HUES48 (cell line): ENCODE measurements around the gene PCGF3.
"Not testable (repeated sequence)": the region's sequence is repeated elsewhere in the genome, so short reads cannot be mapped to it uniquely, and the experiment has no call there.

Experiments
- H3K27ac ChIP-seq: one replicate; pipeline ENCODE4 v1.7.0; 2013; ENCODE audit warnings: low read depth, low read length, inconsistent platforms
- H3K27me3 ChIP-seq: 2 replicates; pipeline ENCODE4 v1.6.1; 2013; ENCODE audit warnings: mild to moderate bottlenecking, low read length; ENCODE audit not compliant: control insufficient read depth, insufficient read depth
- H3K36me3 ChIP-seq: 2 replicates; pipeline ENCODE4 v1.6.1; 2013; ENCODE audit warnings: low read length; ENCODE audit not compliant: control insufficient read depth, insufficient read depth
- H3K4me1 ChIP-seq: 2 replicates; pipeline ENCODE4 v1.6.1; 2013; ENCODE audit warnings: mild to moderate bottlenecking, low read length; ENCODE audit not compliant: control insufficient read depth, insufficient read depth
- H3K4me3 ChIP-seq: 2 replicates; pipeline ENCODE4 v1.5.1; 2013; ENCODE audit warnings: mild to moderate bottlenecking, low read depth, low read length
- H3K9ac ChIP-seq: 2 replicates; pipeline ENCODE4 v1.6.1; 2013; ENCODE audit warnings: mild to moderate bottlenecking, low read depth, low read length, moderate library complexity
- H3K9me3 ChIP-seq: 2 replicates; pipeline ENCODE4 v1.6.1; 2013; ENCODE audit warnings: low read length; ENCODE audit not compliant: control insufficient read depth, insufficient read depth

Gene PCGF3

DNA sequence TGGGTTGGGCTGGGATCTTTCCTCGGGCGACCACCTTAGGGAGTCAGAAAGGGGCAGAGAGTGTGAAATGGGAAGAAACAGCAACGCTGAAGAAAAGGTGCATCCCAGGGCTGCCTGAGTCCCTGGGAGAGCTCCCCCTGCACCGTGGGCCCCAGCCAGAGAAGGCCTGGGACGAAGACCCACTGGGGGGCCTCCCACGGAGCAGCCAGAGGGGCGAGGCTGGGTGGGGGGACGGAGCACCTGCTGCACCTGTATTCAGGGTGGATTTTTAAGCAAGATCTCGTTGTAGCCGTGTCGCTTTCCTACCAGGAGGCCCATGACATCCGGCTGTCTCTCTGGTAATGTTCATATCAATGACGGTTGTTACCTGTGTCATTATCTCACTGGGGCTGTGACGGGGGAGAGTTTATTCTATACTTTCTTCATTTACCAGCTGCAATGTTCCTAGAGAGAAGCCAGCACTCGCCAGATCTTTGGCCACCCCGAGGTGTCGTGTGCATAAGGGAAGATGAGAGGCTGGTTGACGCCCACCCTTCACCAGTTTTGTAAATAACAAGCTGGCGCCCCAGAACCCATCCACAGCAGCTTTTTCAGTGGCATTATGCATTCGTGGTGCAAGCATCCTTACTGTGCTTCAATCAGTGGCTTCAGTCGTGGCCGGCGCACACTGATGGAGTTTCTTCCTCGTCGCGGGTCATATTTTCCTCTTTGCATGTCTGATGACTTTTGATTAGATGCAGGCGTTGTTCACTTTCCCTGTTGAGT lies 5.6 kb upstream of the PCGF3 start:
- H3K4me1 ChIP-seq = no peaks in the 10 kb centered on the region

DNA sequence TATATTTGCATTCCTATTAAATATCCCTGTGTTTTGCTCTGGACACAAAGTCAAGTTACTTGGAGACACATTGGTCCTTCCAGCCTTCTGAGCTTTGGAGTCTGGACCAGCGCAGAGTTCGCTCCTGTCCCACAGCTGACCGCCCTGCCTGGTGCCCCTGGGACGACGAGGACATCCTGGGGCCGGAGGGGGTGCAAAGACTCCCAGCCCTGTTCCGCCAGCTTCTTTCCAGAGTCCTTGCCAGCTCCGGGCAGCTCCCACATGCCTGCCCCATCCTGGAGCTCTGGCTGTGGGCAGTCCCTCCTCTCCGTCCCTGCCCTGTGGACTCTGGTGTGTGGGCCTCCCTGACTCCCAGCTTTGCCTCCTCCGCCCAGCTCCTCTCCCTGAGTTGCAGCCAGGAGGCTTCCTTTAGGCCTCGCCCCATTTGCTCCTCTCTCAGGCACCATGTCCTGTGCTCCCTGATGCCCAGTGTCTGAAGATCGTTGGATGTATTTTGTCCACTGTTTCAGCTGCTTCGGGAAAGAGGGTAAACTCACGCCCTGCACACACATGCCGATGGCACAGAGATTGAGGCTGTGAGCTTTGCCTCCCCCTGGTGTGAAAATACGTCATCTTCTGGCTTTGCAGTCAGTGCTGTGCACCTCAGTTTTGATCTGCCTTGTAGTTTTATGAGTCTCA lies 4.9 kb upstream of the PCGF3 start:
- no peaks in the 10 kb centered on the region for H3K9me3 ChIP-seq

More for the DNA sequence above, 5.6 kb upstream of the PCGF3 start:
- H3K4me3 ChIP-seq = no peak overlapping the region
- peaks cover 4% of the 10 kb centered on the region for H3K27me3 ChIP-seq
- H3K9ac ChIP-seq = no peak overlapping the region
- H3K36me3 ChIP-seq = no peaks in the 10 kb centered on the region
- H3K9me3 ChIP-seq = no peaks in the 10 kb centered on the region
- H3K27ac ChIP-seq = no peak overlapping the region

DNA sequence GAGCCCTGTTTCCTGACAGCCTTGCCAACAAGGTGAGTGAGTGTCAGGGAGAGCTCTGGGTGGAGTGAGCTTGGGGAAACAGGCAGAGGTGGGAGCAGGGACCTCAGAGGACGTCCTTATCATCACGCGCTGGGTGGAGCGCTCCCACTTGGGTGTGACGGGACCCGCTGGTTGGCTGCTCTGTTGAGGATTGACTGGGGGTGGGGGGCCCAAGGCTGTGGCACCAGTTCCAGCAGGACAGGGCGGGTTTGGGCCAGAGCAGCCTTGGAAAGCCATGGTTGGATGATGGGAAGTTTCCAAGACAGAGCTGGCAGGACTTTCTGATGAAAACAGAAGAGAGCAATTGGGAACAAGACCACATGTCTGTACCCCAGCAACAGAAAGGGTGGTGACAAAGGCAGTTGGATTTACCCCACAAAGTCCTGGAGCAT lies 3.0 kb upstream of the PCGF3 start:
- Histone ChIP-seq H3K27ac (no peak overlapping the region), H3K9me3 (no peaks in the 10 kb centered on the region), H3K4me1 (peaks cover 5% of the 10 kb centered on the region; the same call in 1 of the 2 replicates), H3K27me3 (peaks cover 5% of the 10 kb centered on the region), H3K36me3 (no peaks in the 10 kb centered on the region), H3K9ac (no peak overlapping the region), H3K4me3 (no peak overlapping the region)

More for the DNA sequence above, 4.9 kb upstream of the PCGF3 start:
- H3K36me3 ChIP-seq = no peaks in the 10 kb centered on the region
- H3K27me3 ChIP-seq = peaks cover 5% of the 10 kb centered on the region
- no peak overlapping the region for H3K4me3 ChIP-seq
- H3K27ac ChIP-seq = no peak overlapping the region
- H3K4me1 ChIP-seq = no peaks in the 10 kb centered on the region
- H3K9ac ChIP-seq = no peak overlapping the region

GRCh38 chr4:703336-704197 lies 2.1 kb upstream of the PCGF3 start:
- H3K27me3 ChIP-seq = peaks cover 5% of the 10 kb centered on the region
- H3K27ac ChIP-seq = no peak overlapping the region
- H3K9ac ChIP-seq = no peak overlapping the region
- peaks cover 5% of the 10 kb centered on the region; the same call in 1 of the 2 replicates for H3K4me1 ChIP-seq
- H3K36me3 ChIP-seq = no peaks in the 10 kb centered on the region
- no peaks in the 10 kb centered on the region for H3K9me3 ChIP-seq
- no peak overlapping the region for H3K4me3 ChIP-seq

DNA sequence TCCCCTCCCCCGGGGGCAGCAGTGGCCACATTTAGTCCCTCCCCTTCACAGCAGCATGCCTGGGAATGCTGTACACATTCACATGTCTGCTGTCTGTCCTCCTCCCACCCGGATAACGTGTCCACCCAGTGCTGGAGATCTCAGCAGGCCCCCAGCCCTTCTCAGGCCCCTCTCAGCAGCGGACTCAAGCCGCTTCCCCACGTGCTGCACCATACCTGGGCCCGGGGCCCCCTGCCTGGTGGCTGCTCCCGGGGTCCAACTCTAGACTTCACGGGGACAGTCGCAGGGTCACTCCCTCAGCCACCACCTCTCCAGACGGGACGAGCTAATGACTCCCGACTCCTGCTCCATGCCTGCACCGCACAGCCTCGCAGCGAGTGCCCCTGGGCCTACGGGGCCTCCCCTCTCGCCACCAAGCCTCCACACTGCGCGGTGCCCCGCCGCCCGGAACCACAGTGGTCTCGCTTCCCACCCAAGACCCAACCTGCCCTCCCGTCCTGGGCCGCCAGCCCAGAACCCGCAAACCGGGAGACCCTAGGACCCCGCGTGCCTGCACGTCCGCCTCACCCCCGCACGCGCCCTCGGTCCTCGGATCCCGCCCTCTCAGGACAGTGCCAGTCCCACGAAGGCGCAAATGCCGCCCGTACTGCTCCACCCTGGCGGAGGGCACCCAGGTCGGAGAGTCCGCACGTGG lies 1.3 kb upstream of the PCGF3 start:
- peaks cover 5% of the 10 kb centered on the region; the same call in 1 of the 2 replicates for H3K4me1 ChIP-seq
- H3K27ac ChIP-seq = no peak overlapping the region
- no peak overlapping the region for H3K9ac ChIP-seq
- no peaks in the 10 kb centered on the region for H3K36me3 ChIP-seq
- H3K4me3 ChIP-seq = no peak overlapping the region
- peaks cover 5% of the 10 kb centered on the region for H3K27me3 ChIP-seq
- no peaks in the 10 kb centered on the region for H3K9me3 ChIP-seq

- peaks cover 5% of the 10 kb centered on the region; the same call in 1 of the 2 replicates for H3K4me1 ChIP-seq
- no peak overlapping the region for H3K27ac ChIP-seq
- peaks cover 5% of the 10 kb centered on the region for H3K27me3 ChIP-seq
- no peaks in the 10 kb centered on the region for H3K9me3 ChIP-seq
- no peak overlapping the region for H3K9ac ChIP-seq
- H3K36me3 ChIP-seq = peaks cover under 1% of the 10 kb centered on the region; the same call in 1 of the 2 replicates
- peak overlapping the region; percentile 45; the same call in 1 of the 2 replicates for H3K4me3 ChIP-seq
Measured at GRCh38 chr4:704971-705277, 708 bp upstream of the PCGF3 start.

DNA sequence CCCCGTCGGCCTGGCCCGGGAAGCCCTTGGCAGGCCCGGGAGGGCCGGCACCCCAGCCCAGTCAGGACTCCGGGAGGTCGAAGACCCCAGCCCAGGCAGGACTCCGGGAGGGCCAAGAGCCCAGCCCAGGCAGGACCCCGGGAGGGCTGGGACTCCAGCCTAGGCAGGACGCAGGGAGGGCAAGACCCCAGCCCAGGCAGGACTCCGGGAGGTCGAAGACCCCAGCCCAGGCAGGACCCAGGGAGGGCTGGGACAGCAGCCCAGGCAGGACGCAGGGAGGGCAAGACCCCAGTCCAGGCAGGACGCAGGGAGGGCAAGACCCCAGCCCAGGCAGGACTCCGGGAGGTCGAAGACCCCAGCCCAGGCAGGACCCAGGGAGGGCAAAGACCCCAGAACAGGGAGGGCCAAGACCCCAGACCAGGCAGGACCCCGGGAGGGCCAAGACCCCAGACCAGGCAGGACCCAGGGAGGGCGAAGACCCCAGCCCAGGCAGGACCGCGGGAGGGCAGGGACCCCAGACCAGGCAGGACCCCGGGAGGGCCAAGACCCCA lies 526 bp downstream of the PCGF3 start:
- H3K4me1 ChIP-seq, H3K9me3 ChIP-seq: not testable (repeated sequence)
- H3K27ac ChIP-seq = peak overlapping the region; percentile 82

DNA sequence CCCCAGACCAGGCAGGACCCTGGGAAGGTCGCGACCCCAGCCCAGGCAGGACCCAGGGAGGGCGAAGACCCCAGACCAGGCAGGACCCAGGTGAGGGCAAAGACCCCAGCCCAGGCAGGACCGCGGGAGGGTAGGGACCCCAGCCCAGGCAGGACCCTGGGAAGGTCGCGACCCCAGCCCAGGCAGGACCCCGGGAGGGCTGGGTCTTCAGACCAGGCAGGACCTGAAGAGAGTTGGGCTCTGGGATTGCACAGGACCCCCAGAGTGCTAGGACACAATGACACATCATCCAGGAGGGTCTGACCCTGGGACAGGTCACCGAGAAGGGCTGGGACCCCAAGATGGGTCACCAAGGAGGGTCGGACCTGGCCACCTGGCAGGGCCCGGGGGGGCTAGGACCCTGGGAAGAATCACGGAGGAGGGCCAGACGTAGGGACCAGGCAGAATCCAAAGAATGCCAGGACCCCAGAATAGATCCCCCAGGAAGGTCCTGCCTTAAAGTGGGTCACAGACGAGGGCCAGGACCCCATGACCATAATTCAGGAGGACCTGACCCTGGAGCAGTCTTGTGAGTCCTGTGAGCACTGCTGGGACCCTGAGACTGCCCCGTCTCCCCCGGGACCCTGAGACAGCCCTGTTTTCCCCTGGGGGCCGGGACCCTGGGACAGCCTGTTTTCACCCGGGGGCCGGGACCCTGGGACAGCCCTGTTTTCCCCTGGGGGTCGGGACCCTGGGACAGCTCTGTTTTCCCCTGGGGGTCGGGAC lies 1.4 kb downstream of the PCGF3 start:
- peaks cover 5% of the 10 kb centered on the region for H3K27me3 ChIP-seq
- peaks cover 5% of the 10 kb centered on the region; the same call in 1 of the 2 replicates for H3K4me1 ChIP-seq
- no peaks in the 10 kb centered on the region for H3K9me3 ChIP-seq
- H3K36me3 ChIP-seq = peaks cover 11% of the 10 kb centered on the region
- H3K9ac ChIP-seq = no peak overlapping the region
- H3K4me3 ChIP-seq = peak overlapping the region; percentile 43
- no peak overlapping the region for H3K27ac ChIP-seq

More for the DNA sequence above, 526 bp downstream of the PCGF3 start:
- peak overlapping the region; percentile 86 for H3K4me3 ChIP-seq
- not testable (repeated sequence) for H3K27me3 ChIP-seq
- H3K36me3 ChIP-seq = peaks cover 11% of the 10 kb centered on the region
- H3K9ac ChIP-seq = peak overlapping the region; percentile 94

DNA sequence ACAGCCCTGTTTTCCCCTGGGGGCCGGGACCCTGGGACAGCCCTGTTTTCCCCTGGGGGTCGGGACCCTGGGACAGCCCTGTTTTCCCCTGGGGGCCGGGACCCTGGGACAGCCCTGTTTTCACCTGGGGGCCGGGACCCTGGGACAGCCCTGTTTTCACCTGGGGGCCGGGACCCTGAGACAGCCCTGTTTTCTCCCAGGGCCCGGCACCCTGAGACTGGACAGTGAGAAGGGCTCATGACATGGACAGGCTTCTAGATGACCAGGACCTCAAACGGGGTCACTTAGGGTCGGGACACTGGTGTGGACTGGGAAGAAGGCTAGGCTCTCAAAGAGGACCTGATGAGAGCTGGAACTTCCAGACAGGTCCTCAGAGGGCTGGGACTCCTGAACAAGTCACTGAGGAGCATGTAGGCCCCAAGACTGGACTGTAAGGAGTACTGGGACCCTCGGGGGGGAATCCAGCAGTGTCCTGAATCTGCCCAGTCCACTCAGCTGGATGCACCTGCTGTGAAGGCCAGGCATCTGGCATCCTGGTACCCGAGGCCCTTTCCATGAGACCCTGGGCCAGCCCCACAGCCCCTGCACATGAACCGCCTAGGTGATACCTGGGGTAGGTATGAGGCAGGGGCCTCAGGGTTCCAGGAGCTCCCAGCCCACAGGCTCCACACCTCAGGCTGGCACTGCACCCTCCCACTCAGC lies 2.4 kb downstream of the PCGF3 start:
- Histone ChIP-seq H3K9ac (no peak overlapping the region), H3K27ac (no peak overlapping the region), H3K36me3 (peaks cover 11% of the 10 kb centered on the region), H3K4me1 (peaks cover 5% of the 10 kb centered on the region; the same call in 1 of the 2 replicates), H3K9me3 (no peaks in the 10 kb centered on the region), H3K4me3 (no peak overlapping the region), H3K27me3 (peaks cover 5% of the 10 kb centered on the region)
